GM18511 (cell line): Measurements from ENCODE around the gene CMTM1.

ENCODE experiments used
- ATAC-seq: cut with Tn5 transposase; IDR thresholded peaks from one replicate; pipeline ENCODE4 v1.9.1; 2021; ENCODE audit warnings: mild to moderate bottlenecking, moderate library complexity; ENCODE audit not compliant: unreplicated experiment

The CMTM1 gene, protein sequence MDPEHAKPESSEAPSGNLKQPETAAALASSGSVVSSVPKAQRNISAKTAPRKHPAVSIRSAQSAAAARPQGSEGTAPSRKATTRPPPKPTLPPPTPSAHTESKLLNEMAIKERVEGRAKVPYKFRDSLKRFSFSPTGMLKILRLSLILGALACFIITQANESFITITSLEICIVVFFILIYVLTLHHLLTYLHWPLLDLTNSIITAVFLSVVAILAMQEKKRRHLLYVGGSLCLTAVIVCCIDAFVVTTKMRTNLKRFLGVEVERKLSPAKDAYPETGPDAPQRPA

GRCh38 chr16:66566051-66566901, at the start of gene CMTM1:
TSS of gene CMTM1 (plus strand) at chr16:66566439. CDS start at chr16:66566514, 75 bp downstream.
- no peak for ATAC-seq

DNA sequence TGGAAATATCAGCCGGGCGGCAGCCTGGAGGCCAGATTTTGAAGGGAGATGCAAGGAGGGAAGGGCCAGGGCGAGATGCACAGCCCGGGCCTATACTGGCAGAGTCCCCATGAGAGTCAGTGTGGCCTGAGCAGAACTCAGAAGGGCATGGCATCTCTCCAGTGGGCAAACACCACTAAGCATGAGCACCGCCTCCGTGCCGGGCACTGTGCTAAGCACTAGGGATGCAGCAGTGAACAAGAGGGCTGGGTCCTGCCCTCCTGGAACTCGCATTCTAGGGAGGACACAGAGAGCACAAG, 49.8 kb upstream of the CMTM1 start:
- ATAC-seq: peak; percentile 33

DNA sequence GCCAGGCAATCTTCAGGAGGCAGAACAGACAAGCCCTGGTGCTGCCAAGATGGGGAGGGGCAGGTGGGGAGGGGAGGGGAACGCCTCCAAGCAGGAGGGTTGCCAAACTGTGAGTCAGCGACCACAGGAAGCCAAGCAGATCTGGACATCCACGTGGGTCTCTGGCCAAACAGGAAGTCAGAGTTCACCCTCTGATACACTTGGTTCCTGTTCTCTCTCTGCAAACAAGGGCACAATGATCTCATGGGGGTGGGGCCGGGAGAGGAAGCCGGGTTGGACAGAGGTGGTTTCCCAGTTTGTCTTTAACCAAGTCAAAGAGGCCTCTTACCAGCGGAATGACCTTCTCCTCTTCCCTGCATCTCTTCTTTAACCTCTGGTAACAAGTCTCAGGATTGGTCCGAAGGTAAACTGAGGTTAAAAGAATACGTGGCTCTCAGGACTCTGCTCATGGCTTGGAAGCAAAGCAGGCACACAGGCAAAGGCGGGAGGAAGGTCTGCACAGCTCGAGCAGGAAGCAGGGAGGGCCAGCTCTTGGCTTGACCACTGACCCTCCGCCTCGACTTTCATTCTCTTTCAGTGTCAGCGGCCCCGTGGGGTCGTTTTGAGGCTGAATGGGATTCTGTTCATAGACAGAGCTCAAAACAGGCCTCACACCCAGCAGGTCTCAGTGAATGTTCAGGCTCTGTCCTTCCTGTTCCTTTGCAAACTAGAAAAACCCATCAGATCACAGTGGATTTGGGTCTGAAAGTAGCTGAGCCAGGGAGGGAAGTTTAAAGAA, 49.2 kb upstream of the CMTM1 start:
- ATAC-seq: peak; percentile 98

GRCh38 chr16:66517586-66518263, 48.5 kb upstream of the CMTM1 start:
- ATAC-seq: no peak

DNA sequence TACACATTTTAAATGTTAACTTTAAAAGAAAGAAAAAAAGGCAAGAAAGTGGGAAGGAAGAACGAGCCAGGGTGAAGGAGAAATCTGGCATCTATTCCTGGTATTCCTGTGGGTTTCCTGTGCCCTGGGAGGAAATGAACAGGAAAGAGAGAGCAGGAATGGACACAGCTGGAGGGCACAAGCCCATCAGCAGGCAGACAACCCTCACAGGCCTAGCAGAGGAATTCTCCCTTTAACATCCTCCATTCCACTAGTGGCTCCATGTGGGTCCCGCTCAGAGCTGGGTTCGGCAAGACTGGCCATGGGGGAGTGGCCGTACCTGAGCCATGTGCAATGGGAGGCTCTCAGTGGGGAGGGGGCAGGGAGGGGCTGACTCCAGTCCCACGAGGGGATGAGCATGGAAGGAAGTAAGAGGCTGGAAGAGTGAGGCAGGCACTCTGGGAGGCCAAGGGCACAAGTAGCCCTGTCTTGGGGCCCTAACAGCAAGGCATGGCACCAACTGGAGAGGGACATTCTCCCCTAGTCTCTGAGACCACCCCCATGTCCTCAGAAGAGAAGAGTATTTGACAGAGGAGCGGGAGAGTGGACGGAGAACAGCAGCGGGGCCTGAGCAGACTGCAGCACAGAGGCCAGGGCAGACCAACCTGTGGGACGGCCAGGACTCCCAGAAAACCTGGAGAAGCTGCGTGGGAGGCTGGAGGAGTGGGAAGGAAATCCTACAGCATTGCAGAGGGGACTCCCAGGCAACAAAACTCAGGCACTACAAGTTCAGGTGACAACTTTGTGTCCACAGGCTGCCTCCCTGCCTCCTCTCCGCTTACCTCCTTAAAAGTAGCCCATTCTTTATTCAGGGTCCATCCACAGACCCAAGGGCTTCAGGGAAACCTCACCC, 46.5 kb upstream of the CMTM1 start:
- ATAC-seq: no peak

DNA sequence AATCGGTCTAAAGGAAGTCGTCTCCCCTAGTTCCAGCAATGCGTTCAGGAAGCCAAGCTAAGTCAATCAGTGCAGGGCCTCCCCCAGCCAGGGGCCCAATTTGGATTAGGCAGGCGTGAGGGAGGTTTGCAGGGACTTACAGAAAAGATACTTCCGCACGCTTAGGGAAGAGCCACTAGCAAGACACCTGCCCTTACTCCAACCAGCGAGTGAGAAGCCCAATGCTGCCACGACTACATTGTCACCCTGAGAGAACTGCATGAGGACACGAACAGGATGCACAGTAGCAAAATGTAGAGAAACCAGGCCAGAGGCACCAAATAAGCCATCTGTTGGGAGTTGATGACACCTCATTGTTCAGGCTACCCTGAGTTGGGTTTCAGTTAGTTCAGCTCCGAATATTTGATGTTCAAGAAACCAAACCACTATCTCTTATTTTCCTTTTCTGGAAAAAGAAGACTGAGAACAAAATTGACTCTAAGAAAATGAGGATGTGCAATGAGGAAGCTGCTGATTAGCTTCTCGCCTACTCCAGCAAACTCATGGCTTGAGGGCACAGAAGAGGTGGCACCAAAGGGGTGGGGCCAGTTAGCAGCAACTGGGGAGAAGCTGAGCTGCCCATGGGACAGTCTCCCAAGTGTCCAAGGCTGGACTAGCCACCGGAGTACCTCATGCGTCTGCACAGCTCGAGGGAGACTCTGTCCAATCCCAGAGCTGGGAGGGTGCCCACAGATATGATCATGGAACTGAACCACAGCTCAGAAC, 45.7 kb upstream of the CMTM1 start:
- ATAC-seq: no peak

DNA sequence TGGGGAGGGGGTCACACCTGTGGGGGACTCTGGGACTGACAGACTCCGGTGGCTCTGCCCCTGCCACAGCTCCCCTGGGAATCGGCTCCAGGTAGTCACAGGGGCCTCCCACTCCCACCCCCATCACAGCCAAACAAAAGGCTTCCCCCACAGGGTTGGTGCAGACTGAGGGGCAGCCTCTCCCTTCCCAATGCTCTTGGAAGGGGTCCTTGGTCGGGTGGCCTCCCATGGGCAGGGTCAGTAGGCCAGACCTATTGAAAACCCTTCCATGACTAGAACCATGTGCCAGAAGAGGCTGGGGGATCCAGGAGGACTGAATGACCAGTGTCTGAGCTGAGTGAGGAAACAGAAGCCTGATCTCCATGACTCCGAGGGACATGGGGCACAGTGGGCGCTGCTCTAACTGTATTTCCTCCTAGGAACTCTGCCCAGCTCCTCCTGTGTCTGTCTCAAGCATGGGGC, 45.0 kb upstream of the CMTM1 start:
- no peak for ATAC-seq

GRCh38 chr16:66521951-66522771, 44.1 kb upstream of the CMTM1 start:
- ATAC-seq: peak; percentile 60

DNA sequence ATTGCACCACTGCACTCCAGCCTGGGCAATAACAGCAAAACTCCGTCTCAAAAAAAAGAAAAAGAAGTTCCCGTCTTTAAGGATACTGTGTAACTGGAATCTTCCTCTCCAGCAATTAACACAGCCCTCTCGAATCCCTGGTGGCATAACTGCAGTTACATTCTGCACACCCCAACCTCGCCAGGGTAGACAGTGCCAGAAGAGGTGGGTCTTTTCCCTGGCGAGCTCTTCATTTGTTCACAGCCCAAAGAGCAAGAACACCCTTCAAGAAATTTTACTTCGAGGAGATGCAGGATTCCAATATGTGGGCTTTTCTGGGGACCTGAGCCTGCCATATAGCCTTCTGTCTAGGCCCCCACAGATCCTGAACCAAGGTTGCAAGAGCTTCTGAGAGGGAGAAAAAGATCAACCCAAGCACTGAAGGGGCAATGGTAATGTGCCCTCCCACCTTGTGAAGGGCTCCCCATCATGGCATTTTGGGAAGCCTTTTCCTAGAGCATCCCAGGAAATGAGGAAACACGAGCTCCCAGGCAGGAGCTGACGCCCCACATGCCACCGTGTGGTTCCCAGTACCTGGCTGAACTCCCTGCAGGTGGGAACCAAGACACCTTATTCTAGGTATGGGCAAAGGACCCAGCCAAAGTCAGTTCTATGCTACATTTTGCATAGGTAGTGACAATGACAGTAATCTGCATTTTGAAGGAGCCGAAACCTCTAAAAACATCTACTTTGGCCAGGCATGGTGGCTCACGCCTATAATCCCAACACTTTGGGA, 43.2 kb upstream of the CMTM1 start:
- no peak for ATAC-seq

- ATAC-seq: peak; percentile 56
These were observed 42.3 kb upstream of the CMTM1 start for GRCh38 chr16:66523861-66524354.

DNA sequence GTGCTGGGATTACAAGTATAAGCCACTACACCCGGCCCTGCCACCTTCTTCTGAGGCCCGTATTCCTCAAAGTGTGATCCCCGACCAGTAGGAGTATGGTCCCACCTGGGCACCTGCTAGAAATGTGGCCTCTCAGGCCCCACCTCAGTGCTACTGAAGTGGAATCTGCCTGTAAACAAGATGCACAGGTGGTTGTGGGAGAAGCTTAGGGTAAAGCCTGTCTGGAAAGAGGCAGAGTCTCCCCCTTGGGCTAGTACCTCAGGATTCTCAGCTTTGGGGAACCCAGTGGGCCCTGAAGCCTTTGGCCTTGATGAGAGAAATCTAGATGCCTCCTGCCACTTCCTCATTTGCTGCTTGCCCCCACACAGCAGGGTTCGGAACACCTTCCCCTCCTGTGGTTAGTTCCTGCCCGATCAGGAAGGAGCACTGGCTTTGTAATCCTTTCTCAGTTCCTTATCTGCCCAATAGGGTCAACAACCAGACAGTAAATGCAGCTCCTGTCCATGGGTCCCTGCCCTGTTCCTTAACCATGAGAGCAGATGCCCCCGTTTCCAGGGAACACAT, 41.6 kb upstream of the CMTM1 start:
- peak; percentile 72 for ATAC-seq

GRCh38 chr16:66525396-66526180, 40.7 kb upstream of the CMTM1 start:
- ATAC-seq: no peak

DNA sequence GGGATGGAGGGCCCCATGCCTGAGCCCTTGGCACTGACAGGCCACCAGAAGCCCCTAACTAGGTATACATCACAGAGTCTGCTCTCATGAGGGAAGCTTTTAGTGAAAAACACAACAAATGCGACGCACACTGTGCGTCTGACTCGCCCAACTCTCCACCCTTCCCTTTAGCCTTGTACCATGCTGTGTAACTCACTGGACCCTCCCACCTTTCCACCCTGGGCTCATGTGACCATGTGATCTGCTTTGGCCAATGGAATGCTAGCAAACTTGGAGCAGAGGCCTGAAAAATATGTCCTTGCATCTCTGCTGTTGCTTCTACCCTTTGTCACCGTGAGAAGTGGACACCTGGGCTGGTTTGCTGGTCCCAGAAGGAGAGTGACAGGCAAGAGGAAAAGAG, 37.9 kb upstream of the CMTM1 start:
- ATAC-seq: no peak

DNA sequence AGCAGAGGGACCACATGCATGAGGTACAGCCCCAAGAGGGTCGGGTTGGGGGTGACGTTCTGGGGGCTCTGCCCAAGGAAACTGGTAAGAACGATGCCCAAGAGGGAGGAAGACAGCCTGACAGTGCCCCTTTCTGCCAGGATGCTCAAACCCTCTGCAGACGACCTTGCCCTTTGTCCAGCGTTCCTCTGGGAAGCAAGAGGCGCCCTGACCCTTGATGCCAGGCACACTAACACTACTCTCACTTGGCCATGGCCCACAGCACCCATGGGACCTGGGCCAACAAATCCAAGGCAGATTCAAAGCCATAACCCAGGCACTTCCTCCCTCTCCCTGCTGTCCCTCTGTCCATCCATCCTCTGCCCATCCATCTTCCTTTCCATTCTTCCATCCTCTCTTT, 36.8 kb upstream of the CMTM1 start:
- ATAC-seq: no peak

GRCh38 chr16:66534376-66534799, 31.9 kb upstream of the CMTM1 start:
- no peak for ATAC-seq

- no peak for ATAC-seq
These were observed 29.7 kb upstream of the CMTM1 start for GRCh38 chr16:66536525-66536924.
